BE2C (cell line): ENCODE data around the gene MKS1.

Experiments
- DNase-seq: peaks from one replicate; pipeline ENCODE4 v3.0.0-alpha.2; 2020
- H3K27me3 ChIP-seq: fragments of 250-450 bp; sonication (Bioruptor Pico); 2 replicates; pipeline ENCODE4 v1.5.1; 2020; ENCODE audit warnings: mild to moderate bottlenecking
- H3K36me3 ChIP-seq: fragments of 250-450 bp; sonication (Bioruptor Pico); 2 replicates; pipeline ENCODE4 v1.5.1; 2020; ENCODE audit warnings: mild to moderate bottlenecking
- H3K4me1 ChIP-seq: fragments of 250-450 bp; sonication (Bioruptor Pico); 2 replicates; pipeline ENCODE4 v1.5.1; 2020
- H3K4me3 ChIP-seq: 2 replicates; pipeline ENCODE4 v1.5.1; 2011; ENCODE audit warnings: low read depth, low read length
- H3K9me3 ChIP-seq: fragments of 250-450 bp; sonication (Bioruptor Pico); 2 replicates; pipeline ENCODE4 v1.5.1; 2020
- CTCF ChIP-seq: IDR thresholded peaks from 2 replicates; pipeline ENCODE4 v1.5.1; 2012; ENCODE audit warnings: mild to moderate bottlenecking, low read depth, low read length

Gene MKS1

DNA sequence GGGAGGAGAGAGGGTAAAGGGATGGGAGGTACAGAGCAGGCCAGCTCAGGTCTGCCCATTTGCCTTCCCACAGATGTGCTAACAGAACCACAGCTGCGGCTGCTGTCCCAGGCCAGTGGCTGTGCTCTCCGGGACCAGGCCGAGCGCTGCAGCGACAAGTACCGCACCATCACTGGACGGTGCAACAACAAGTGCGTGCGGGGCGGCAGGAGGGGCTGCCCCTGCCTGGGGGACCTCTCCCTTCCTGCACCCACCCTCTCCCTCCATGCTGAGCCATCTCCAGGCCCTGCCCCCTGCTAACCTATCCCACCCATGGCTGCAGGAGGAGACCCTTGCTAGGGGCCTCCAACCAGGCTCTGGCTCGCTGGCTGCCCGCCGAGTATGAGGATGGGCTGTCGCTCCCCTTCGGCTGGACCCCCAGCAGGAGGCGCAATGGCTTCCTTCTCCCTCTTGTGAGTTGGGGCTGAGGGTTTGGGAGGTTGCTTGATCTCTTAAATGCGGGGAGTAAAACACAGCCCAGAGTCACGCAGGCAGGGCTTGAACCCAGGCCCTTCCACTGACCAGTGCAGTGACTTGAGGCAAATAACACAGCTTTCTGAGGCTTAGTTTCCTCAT is 25.3 kb downstream of the MKS1 start:
- Histone ChIP-seq H3K27me3 (peaks cover 23% of the 10 kb centered on the region), H3K4me3 (no peak overlapping the region), H3K36me3 (no peaks in the 10 kb centered on the region), H3K9me3 (no peaks in the 10 kb centered on the region), H3K4me1 (no peaks in the 10 kb centered on the region)
- no peak; the same call in 1 of the 2 replicates for TF ChIP-seq CTCF
- no peak for DNase-seq

DNA sequence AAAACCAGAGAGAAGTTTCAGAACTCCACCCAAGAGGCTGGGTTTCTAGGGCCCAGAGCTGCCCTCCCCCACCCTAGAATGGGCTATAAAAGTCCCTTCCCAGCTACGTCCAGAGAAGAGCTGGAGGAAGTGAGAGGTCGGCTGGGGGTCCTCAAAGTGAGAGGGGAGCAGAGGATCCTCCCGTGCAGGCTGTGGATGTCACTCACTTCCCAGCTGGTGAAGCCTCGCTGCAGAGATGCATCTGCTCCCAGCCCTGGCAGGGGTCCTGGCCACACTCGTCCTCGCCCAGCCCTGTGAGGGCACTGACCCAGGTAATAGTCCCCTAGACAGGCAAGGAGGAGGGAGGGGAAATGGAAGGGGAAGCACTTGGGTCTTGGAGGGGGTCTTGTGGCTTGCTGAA is 26.4 kb downstream of the MKS1 start, which contains the start of gene EPX:
Gene EPX (plus strand): TSS at position 115 of the 400 bp plus-strand sequence. CDS start 121 bp downstream, at position 236.
- TF ChIP-seq CTCF = no peak
- H3K4me1 ChIP-seq = no peaks in the 10 kb centered on the region
- no peaks in the 10 kb centered on the region for H3K9me3 ChIP-seq
- DNase-seq = no peak
- H3K36me3 ChIP-seq = no peaks in the 10 kb centered on the region
- H3K4me3 ChIP-seq = no peak within 1 kb of the TSS
- H3K27me3 ChIP-seq = peaks cover 20% of the 10 kb centered on the region

DNA sequence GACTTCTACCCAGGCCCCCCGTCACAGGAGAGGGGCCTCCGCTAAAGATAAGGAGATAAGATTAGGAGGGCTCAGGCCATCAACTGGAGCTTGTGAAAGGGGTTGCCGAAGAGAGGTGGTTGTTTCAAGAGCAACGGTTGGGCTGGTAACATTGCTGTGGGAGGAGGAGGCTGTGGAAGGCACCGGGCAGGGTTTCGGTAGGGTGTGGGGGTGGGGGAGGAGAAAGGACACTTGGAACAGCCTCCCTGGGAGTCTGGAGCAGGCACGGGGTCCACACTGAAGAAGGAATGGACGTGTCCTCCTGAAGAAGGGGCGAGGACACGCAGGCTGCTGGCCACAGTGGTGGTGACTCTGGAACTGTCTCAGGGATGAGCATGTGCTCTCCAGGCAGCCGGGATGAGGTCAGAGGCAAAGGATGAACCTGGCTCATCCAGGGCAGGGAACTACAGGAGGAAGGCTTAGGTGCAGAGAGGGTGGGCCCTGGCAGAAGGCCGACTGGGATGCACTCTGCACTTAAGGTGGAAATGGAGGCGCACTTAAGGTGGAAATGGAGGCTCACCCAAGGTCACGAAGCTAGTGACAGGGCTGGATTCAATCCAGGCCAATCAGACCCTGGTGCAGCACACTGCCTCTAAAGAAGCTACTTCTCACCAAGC is 27.7 kb downstream of the MKS1 start:
- no peaks in the 10 kb centered on the region for H3K36me3 ChIP-seq
- no peaks in the 10 kb centered on the region for H3K4me1 ChIP-seq
- peaks cover 16% of the 10 kb centered on the region for H3K27me3 ChIP-seq
- no peak for DNase-seq
- no peak for TF ChIP-seq CTCF
- H3K4me3 ChIP-seq = no peak overlapping the region
- H3K9me3 ChIP-seq = no peaks in the 10 kb centered on the region

- Histone ChIP-seq H3K4me3 (no peak overlapping the region), H3K36me3 (no peaks in the 10 kb centered on the region), H3K9me3 (no peaks in the 10 kb centered on the region), H3K27me3 (peaks cover 8% of the 10 kb centered on the region), H3K4me1 (no peaks in the 10 kb centered on the region)
- DNase-seq = no peak
- no peak for TF ChIP-seq CTCF
Observed at GRCh38 chr17:58189436-58190146, 29.5 kb downstream of the MKS1 start.

GRCh38 chr17:58187675-58188074 is 31.4 kb downstream of the MKS1 start:
- no peaks in the 10 kb centered on the region for H3K4me1 ChIP-seq

More at GRCh38 chr17:58187675-58188074, 31.4 kb downstream of the MKS1 start:
- no peaks in the 10 kb centered on the region for H3K36me3 ChIP-seq
- no peaks in the 10 kb centered on the region for H3K9me3 ChIP-seq
- H3K27me3 ChIP-seq = peaks cover 7% of the 10 kb centered on the region
- TF ChIP-seq CTCF = no peak
- no peak overlapping the region for H3K4me3 ChIP-seq
- DNase-seq = no peak
